WTC11 (cell line): ENCODE data around the gene EEFSEC.

Experiments used
- ATF1 ChIP-seq: sonication (generic); formaldehyde crosslinking; IDR thresholded peaks from 2 replicates; pipeline ENCODE4 v1.8.1; 2023; ENCODE audit warnings: mild to moderate bottlenecking, moderate library complexity, missing genetic modification reagents
- ESRRA ChIP-seq: sonication (generic); formaldehyde crosslinking; IDR thresholded peaks from 2 replicates; pipeline ENCODE4 v1.8.1; 2022; ENCODE audit warnings: mild to moderate bottlenecking, missing genetic modification reagents, borderline replicate concordance
- ETV6 ChIP-seq: sonication (generic); formaldehyde crosslinking; IDR thresholded peaks from 2 replicates; pipeline ENCODE4 v1.8.1; 2022; ENCODE audit warnings: mild to moderate bottlenecking, missing genetic modification reagents
- MYBL2 ChIP-seq: sonication (generic); formaldehyde crosslinking; IDR thresholded peaks from 2 replicates; pipeline ENCODE4 v1.8.1; 2023; ENCODE audit warnings: mild to moderate bottlenecking, moderate library complexity, missing genetic modification reagents
- SP1 ChIP-seq: sonication (generic); formaldehyde crosslinking; conservative IDR thresholded peaks from 2 replicates; pipeline ENCODE4 v1.8.1; 2022; ENCODE audit warnings: missing genetic modification reagents
- ZNF138 ChIP-seq: sonication (generic); formaldehyde crosslinking; conservative IDR thresholded peaks from 2 replicates; pipeline ENCODE4 v1.8.1; 2022; ENCODE audit warnings: mild to moderate bottlenecking, moderate library complexity, missing genetic modification reagents
- ZNF232 ChIP-seq: sonication (generic); formaldehyde crosslinking; IDR thresholded peaks from 2 replicates; pipeline ENCODE4 v1.8.0; 2022; ENCODE audit warnings: mild to moderate bottlenecking, missing genetic modification reagents
- TF ChIP-seq, protein P1 (sequence below): fragments of 200-600 bp; IDR thresholded peaks from 2 replicates; pipeline ENCODE4 v1.8.0; 2022; ENCODE audit warnings: antibody characterized with exemption
- TF ChIP-seq, protein P2 (sequence below): sonication (generic); formaldehyde crosslinking; IDR thresholded peaks from 2 replicates; pipeline ENCODE4 v1.8.0; 2022; ENCODE audit warnings: mild to moderate bottlenecking, missing genetic modification reagents
- TF ChIP-seq, protein P3 (sequence below): sonication (generic); formaldehyde crosslinking; IDR thresholded peaks from 2 replicates; pipeline ENCODE4 v1.8.0; 2022; ENCODE audit warnings: mild to moderate bottlenecking, missing genetic modification reagents
- TF ChIP-seq, protein P4 (sequence below): sonication (generic); formaldehyde crosslinking; IDR thresholded peaks from 2 replicates; pipeline ENCODE4 v1.8.1; 2023; ENCODE audit warnings: mild to moderate bottlenecking, missing genetic modification reagents, borderline replicate concordance
- TF ChIP-seq, protein P5 (sequence below): fragments of 250-450 bp; sonication (Bioruptor Pico); conservative IDR thresholded peaks from 2 replicates; pipeline ENCODE4 v1.9.0; 2021; ENCODE audit warnings: mild to moderate bottlenecking
- TF ChIP-seq, protein P6 (sequence below): sonication (generic); formaldehyde crosslinking; IDR thresholded peaks from 2 replicates; pipeline ENCODE4 v1.8.1; 2023; ENCODE audit warnings: mild to moderate bottlenecking, moderate library complexity, missing genetic modification reagents

DNA sequence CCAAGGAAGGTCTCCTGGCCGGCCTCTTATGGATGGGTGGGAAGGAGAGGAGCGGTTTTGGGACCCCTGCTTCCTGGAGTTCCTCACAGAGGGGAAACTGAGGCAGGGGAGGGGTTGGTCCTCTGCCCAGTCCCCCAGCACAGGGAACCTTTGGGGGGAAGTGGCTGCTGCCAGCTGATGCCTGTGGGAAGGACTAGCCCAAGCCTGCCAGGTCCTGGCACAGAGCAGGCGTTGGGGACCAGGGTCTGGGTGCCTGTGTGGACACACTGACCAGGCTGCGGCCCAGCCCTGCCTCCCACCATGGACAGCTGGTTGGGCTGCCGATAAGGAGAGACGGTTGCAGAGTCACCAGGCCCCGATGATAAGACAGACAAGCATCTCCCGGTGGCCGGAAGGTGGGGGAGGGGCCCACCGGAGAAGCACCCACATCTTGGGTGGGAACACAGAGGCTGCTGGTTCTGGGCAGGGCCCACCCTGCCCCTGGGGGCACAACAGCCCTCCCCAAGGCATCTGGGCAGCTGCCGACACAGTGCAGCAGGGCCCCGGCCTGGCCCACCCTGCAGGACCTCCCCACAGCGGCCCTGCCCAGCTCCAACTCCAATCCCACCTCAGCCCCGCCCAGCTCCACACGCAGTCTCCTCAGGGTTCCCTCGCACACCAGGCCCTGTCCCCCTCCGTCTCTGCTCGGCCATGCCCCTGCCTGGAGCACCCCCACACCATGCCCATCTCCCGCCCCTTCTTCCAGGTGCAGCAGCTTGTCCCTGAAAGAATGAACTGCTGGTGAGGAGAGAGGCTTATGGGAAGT, 262.7 kb downstream of the EEFSEC start:
- TF ChIP-seq, protein P1, sequence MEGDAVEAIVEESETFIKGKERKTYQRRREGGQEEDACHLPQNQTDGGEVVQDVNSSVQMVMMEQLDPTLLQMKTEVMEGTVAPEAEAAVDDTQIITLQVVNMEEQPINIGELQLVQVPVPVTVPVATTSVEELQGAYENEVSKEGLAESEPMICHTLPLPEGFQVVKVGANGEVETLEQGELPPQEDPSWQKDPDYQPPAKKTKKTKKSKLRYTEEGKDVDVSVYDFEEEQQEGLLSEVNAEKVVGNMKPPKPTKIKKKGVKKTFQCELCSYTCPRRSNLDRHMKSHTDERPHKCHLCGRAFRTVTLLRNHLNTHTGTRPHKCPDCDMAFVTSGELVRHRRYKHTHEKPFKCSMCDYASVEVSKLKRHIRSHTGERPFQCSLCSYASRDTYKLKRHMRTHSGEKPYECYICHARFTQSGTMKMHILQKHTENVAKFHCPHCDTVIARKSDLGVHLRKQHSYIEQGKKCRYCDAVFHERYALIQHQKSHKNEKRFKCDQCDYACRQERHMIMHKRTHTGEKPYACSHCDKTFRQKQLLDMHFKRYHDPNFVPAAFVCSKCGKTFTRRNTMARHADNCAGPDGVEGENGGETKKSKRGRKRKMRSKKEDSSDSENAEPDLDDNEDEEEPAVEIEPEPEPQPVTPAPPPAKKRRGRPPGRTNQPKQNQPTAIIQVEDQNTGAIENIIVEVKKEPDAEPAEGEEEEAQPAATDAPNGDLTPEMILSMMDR, result no peak
- TF ChIP-seq, protein P2, sequence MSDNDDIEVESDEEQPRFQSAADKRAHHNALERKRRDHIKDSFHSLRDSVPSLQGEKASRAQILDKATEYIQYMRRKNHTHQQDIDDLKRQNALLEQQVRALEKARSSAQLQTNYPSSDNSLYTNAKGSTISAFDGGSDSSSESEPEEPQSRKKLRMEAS, result no peak
- TF ChIP-seq SP1, result no peak
- no peak for TF ChIP-seq MYBL2 (CRISPR knock-in tag)
- TF ChIP-seq, protein P3, sequence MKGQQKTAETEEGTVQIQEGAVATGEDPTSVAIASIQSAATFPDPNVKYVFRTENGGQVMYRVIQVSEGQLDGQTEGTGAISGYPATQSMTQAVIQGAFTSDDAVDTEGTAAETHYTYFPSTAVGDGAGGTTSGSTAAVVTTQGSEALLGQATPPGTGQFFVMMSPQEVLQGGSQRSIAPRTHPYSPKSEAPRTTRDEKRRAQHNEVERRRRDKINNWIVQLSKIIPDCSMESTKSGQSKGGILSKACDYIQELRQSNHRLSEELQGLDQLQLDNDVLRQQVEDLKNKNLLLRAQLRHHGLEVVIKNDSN (CRISPR knock-in tag), result no peak
- no peak for TF ChIP-seq ATF1 (CRISPR knock-in tag)
- TF ChIP-seq, protein P4, sequence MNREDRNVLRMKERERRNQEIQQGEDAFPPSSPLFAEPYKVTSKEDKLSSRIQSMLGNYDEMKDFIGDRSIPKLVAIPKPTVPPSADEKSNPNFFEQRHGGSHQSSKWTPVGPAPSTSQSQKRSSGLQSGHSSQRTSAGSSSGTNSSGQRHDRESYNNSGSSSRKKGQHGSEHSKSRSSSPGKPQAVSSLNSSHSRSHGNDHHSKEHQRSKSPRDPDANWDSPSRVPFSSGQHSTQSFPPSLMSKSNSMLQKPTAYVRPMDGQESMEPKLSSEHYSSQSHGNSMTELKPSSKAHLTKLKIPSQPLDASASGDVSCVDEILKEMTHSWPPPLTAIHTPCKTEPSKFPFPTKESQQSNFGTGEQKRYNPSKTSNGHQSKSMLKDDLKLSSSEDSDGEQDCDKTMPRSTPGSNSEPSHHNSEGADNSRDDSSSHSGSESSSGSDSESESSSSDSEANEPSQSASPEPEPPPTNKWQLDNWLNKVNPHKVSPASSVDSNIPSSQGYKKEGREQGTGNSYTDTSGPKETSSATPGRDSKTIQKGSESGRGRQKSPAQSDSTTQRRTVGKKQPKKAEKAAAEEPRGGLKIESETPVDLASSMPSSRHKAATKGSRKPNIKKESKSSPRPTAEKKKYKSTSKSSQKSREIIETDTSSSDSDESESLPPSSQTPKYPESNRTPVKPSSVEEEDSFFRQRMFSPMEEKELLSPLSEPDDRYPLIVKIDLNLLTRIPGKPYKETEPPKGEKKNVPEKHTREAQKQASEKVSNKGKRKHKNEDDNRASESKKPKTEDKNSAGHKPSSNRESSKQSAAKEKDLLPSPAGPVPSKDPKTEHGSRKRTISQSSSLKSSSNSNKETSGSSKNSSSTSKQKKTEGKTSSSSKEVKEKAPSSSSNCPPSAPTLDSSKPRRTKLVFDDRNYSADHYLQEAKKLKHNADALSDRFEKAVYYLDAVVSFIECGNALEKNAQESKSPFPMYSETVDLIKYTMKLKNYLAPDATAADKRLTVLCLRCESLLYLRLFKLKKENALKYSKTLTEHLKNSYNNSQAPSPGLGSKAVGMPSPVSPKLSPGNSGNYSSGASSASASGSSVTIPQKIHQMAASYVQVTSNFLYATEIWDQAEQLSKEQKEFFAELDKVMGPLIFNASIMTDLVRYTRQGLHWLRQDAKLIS, result no peak
- TF ChIP-seq ZNF232 (CRISPR knock-in tag), result no peak
- TF ChIP-seq ESRRA (CRISPR knock-in tag), result no peak
- TF ChIP-seq, protein P5, sequence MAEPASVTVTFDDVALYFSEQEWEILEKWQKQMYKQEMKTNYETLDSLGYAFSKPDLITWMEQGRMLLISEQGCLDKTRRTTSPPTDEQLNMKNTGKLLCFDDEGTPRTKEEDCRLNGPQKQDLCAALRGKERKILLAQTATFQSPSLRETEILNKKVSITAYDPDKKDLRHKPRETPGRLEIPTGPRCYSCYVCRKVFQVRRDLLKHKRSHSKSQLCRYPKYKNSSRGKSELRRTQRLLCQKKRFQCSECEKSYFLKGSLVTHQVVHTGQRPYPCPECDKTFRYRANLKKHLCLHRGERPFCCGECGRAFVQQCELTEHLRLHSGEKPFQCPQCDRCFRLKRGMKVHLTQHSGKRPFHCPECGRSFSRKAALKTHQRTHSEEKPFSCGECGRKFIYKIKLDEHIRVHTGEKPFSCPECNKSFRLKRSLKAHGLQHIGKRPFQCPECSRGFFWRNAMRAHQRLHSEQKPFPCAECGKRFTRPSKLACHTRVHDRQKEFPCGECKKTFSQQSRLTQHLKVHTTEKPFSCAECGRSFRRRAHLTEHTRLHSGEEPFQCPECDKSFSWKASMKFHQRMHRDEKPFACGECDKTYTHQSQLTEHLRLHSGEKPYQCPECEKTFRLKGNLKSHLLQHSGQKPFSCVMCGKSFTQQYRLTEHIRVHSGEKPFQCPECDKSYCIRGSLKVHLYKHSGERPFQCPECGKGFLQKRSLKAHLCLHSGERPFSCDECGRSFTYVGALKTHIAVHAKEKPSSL (CRISPR knock-in tag), result no peak
- no peak for TF ChIP-seq ZNF138
- TF ChIP-seq ETV6, result no peak
- TF ChIP-seq, protein P6, sequence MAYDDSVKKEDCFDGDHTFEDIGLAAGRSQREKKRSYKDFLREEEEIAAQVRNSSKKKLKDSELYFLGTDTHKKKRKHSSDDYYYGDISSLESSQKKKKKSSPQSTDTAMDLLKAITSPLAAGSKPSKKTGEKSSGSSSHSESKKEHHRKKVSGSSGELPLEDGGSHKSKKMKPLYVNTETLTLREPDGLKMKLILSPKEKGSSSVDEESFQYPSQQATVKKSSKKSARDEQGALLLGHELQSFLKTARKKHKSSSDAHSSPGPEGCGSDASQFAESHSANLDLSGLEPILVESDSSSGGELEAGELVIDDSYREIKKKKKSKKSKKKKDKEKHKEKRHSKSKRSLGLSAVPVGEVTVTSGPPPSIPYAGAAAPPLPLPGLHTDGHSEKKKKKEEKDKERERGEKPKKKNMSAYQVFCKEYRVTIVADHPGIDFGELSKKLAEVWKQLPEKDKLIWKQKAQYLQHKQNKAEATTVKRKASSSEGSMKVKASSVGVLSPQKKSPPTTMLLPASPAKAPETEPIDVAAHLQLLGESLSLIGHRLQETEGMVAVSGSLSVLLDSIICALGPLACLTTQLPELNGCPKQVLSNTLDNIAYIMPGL, result no peak
